B cell (primary cell): ENCODE measurements around the gene SERINC5.

Experiments
- EZH2 ChIP-seq: IDR thresholded peaks from 2 replicates; pipeline ENCODE4 v1.6.1; 2012; ENCODE audit warnings: borderline replicate concordance, low read depth, mild to moderate bottlenecking, moderate library complexity, low read length; ENCODE audit not compliant: insufficient read depth, poor library complexity, severe bottlenecking
- TF ChIP-seq, protein P1 (sequence below): fragments of 200-600 bp; IDR thresholded peaks from one replicate; pipeline ENCODE4 v1.8.0; 2022; ENCODE audit warnings: antibody characterized with exemption, mild to moderate bottlenecking

DNA sequence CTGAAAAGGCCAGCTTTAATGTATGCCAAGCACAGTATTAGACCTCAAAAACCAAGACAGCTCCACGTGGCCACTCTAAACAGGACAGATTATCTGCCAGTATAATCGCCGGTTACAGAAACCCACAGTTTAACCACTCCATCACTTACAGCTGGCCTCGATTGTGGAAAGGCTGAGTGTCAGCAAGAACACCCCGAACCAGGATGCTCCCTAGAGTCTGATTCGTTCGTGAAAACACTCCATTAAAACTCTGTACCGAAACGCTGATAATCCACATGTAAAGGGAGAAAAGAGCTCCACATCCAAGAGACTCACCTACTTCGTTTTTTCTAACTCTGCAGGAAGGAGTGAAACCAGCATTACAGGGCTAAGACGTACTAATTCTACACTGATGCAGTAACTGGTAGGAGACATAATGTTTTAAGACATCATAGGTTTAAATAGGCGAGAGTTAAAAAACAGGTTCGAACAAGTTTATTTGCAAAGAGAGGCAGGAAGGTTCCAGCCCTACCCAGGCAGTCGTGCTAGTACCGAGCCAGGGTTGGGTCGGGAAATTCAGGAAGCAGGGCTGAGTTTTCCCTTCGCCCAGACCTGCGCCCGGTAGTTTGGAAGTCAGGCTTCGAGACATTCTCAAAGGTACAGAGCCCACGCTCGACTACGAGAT lies 949 bp downstream of the SERINC5 start:
- no peak for TF ChIP-seq EZH2
- TF ChIP-seq, protein P1, sequence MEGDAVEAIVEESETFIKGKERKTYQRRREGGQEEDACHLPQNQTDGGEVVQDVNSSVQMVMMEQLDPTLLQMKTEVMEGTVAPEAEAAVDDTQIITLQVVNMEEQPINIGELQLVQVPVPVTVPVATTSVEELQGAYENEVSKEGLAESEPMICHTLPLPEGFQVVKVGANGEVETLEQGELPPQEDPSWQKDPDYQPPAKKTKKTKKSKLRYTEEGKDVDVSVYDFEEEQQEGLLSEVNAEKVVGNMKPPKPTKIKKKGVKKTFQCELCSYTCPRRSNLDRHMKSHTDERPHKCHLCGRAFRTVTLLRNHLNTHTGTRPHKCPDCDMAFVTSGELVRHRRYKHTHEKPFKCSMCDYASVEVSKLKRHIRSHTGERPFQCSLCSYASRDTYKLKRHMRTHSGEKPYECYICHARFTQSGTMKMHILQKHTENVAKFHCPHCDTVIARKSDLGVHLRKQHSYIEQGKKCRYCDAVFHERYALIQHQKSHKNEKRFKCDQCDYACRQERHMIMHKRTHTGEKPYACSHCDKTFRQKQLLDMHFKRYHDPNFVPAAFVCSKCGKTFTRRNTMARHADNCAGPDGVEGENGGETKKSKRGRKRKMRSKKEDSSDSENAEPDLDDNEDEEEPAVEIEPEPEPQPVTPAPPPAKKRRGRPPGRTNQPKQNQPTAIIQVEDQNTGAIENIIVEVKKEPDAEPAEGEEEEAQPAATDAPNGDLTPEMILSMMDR = no peak
